Right lobe of liver (tissue), 4 donors: ENCODE data around the gene ORC5.

Experiments used
- CTCF ChIP-seq, 4 donors: fragments of 200-600 bp in 3 of 4; fragments of 450-650 bp in 1 of 4; IDR thresholded peaks; one replicate each; pipeline versions ENCODE4 v1.5.1 to v1.8.0; 2016 to 2022; ENCODE audit warnings: antibody characterized with exemption in 4 of 4, mild to moderate bottlenecking in 2 of 4
- POLR2A ChIP-seq: fragments of 450-650 bp; IDR thresholded peaks from one replicate; pipeline ENCODE4 v1.6.1; 2017; ENCODE audit warnings: antibody characterized with exemption, mild to moderate bottlenecking
- donor health status: DM: no; HTN: no; CAD: no.
- donor health status: DM: no; HTN: no; CAD: no.
- donor health status: DM: no; HTN: yes; CAD: no.

- TF ChIP-seq CTCF (IDR thresholded peaks at IDR 0.05): no peak
- TF ChIP-seq POLR2A: no peak
These were observed 101.5 kb downstream of the ORC5 start for GRCh38 chr7:104106108-104106905.
